GM12872 (cell line): ENCODE results near the gene ABCC4.

Source experiments
- CTCF ChIP-seq: IDR thresholded peaks from 3 replicates; pipeline ENCODE4 v1.5.1; 2011; ENCODE audit warnings: low read depth, mild to moderate bottlenecking, low read length, moderate library complexity; ENCODE audit not compliant: insufficient read depth

Gene ABCC4

GRCh38 chr13:95027638-95028037 lies 273.6 kb downstream of the ABCC4 start:
- TF ChIP-seq CTCF, result no peak

GRCh38 chr13:95025116-95025515 lies 276.1 kb downstream of the ABCC4 start:
- TF ChIP-seq CTCF, result no peak

- TF ChIP-seq CTCF, result no peak
Measured at GRCh38 chr13:95023405-95023804, 277.8 kb downstream of the ABCC4 start.

- TF ChIP-seq CTCF, result no peak
Measured at GRCh38 chr13:95020298-95020987, 280.8 kb downstream of the ABCC4 start.

- no peak for TF ChIP-seq CTCF
Measured at GRCh38 chr13:95019886-95020285, 281.4 kb downstream of the ABCC4 start.

- TF ChIP-seq CTCF, result no peak
Measured at GRCh38 chr13:95007322-95007721, 293.9 kb downstream of the ABCC4 start.

GRCh38 chr13:95005300-95005699 lies 296.0 kb downstream of the ABCC4 start:
- no peak for TF ChIP-seq CTCF
